Measurements from ENCODE around the gene TACC2.

- TF ChIP-seq POLR2A (IDR thresholded peaks at IDR 0.05; ENCODE audit: low read length) (no peak), GATA1 (IDR thresholded peaks at IDR 0.05; ENCODE audit: low read depth, low read length) (no peak)
Observed at GRCh38 chr10:122144199-122144598, 155.2 kb downstream of the TACC2 start.
